Hepatocyte (in vitro differentiated cells): ENCODE data around the gene NKD1.

ENCODE experiments used
- EZH2 ChIP-seq: fragments of 200-600 bp; sonication (generic); IDR thresholded peaks from 2 replicates; pipeline ENCODE4 v1.6.1; 2016; ENCODE audit warnings: antibody characterized with exemption, mild to moderate bottlenecking, borderline replicate concordance
- EZH2phosphoT487 ChIP-seq: fragments of 200-600 bp; sonication (generic); IDR thresholded peaks from one replicate; pipeline ENCODE4 v1.6.1; 2018; ENCODE audit warnings: antibody characterized with exemption, mild to moderate bottlenecking, low read depth, moderate library complexity; ENCODE audit not compliant: unreplicated experiment, severe bottlenecking
- TF ChIP-seq, protein P1 (sequence below): fragments of 200-600 bp; sonication (generic); IDR thresholded peaks from 2 replicates; pipeline ENCODE4 v1.5.1; 2016; ENCODE audit warnings: antibody characterized with exemption, mild to moderate bottlenecking; ENCODE audit not compliant: poor library complexity

GRCh38 chr16:50580180-50580798, 32.1 kb downstream of the NKD1 start:
- TF ChIP-seq, protein P1, sequence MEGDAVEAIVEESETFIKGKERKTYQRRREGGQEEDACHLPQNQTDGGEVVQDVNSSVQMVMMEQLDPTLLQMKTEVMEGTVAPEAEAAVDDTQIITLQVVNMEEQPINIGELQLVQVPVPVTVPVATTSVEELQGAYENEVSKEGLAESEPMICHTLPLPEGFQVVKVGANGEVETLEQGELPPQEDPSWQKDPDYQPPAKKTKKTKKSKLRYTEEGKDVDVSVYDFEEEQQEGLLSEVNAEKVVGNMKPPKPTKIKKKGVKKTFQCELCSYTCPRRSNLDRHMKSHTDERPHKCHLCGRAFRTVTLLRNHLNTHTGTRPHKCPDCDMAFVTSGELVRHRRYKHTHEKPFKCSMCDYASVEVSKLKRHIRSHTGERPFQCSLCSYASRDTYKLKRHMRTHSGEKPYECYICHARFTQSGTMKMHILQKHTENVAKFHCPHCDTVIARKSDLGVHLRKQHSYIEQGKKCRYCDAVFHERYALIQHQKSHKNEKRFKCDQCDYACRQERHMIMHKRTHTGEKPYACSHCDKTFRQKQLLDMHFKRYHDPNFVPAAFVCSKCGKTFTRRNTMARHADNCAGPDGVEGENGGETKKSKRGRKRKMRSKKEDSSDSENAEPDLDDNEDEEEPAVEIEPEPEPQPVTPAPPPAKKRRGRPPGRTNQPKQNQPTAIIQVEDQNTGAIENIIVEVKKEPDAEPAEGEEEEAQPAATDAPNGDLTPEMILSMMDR, result no peak
- TF ChIP-seq EZH2phosphoT487, result no peak
- no peak for TF ChIP-seq EZH2
